Stimulated activated naive CD8-positive, alpha-beta T cell treated with anti-CD3 and anti-CD28 coated beads, Interleukin-15, Interleukin-2, amounts not matched to agents 100 ng/mL and 50 ng/mL, for 24 hours (primary cell): ENCODE results near the gene LPCAT1.
"Not testable (repeated sequence)": the region's sequence is repeated elsewhere in the genome, so short reads cannot be mapped to it uniquely, and the experiment has no call there.

Source experiments
- H3K27ac Mint-ChIP-seq: one replicate; pipeline ENCODE4 v1.8.0; 2021; ENCODE audit warnings: mild to moderate bottlenecking, mixed read lengths
- H3K27me3 Mint-ChIP-seq: one replicate; pipeline ENCODE4 v1.8.0; 2021; ENCODE audit warnings: mixed read lengths
- H3K36me3 Mint-ChIP-seq: one replicate; pipeline ENCODE4 v1.8.0; 2021; ENCODE audit warnings: low read depth, mixed read lengths
- H3K4me1 Mint-ChIP-seq: one replicate; pipeline ENCODE4 v1.8.0; 2021; ENCODE audit warnings: low read depth, mixed read lengths
- H3K4me3 Mint-ChIP-seq: one replicate; pipeline ENCODE4 v1.8.0; 2021; ENCODE audit warnings: mild to moderate bottlenecking, mixed read lengths
- H3K9me3 Mint-ChIP-seq: one replicate; pipeline ENCODE4 v1.8.0; 2021; ENCODE audit warnings: mixed read lengths

Gene LPCAT1

GRCh38 chr5:1523793-1524480 is at the start of gene LPCAT1:
Gene LPCAT1 (minus strand): TSS chr5:1523960. CDS start chr5:1523844, 116 bp downstream.
- Mint-ChIP-seq H3K27ac (peak within 1 kb of the TSS; percentile 31), H3K27me3 (no peaks in the 10 kb centered on the region), H3K4me1 (peaks cover 53% of the 10 kb centered on the region), H3K4me3 (peak within 1 kb of the TSS; percentile 86), H3K36me3 (peaks cover 12% of the 10 kb centered on the region), H3K9me3 (no peaks in the 10 kb centered on the region)

GRCh38 chr5:1571875-1572274 is 48.1 kb upstream of the LPCAT1 start:
- H3K9me3 Mint-ChIP-seq, H3K4me1 Mint-ChIP-seq, H3K27ac Mint-ChIP-seq, H3K4me3 Mint-ChIP-seq, H3K27me3 Mint-ChIP-seq: not testable (repeated sequence)
- H3K36me3 Mint-ChIP-seq, result peaks cover 35% of the 10 kb centered on the region

GRCh38 chr5:1570975-1571374 is 47.2 kb upstream of the LPCAT1 start:
- Mint-ChIP-seq H3K9me3 (peaks cover 6% of the 10 kb centered on the region), H3K4me3 (no peak overlapping the region), H3K4me1 (no peaks in the 10 kb centered on the region), H3K27ac (no peak overlapping the region), H3K27me3 (no peaks in the 10 kb centered on the region), H3K36me3 (peaks cover 35% of the 10 kb centered on the region)

- peaks cover 21% of the 10 kb centered on the region for H3K36me3 Mint-ChIP-seq
- no peak overlapping the region for H3K4me3 Mint-ChIP-seq
- H3K9me3 Mint-ChIP-seq, result peaks cover 6% of the 10 kb centered on the region
- H3K27ac Mint-ChIP-seq, result no peak overlapping the region
- no peaks in the 10 kb centered on the region for H3K4me1 Mint-ChIP-seq
- no peaks in the 10 kb centered on the region for H3K27me3 Mint-ChIP-seq
These were observed 44.6 kb upstream of the LPCAT1 start for GRCh38 chr5:1568201-1568979.

- not testable (repeated sequence) for H3K27ac Mint-ChIP-seq, H3K9me3 Mint-ChIP-seq, H3K4me3 Mint-ChIP-seq, H3K27me3 Mint-ChIP-seq, H3K4me1 Mint-ChIP-seq
- H3K36me3 Mint-ChIP-seq, result peaks cover 19% of the 10 kb centered on the region
These were observed 43.9 kb upstream of the LPCAT1 start for GRCh38 chr5:1567527-1568200.

- no peaks in the 10 kb centered on the region for H3K4me1 Mint-ChIP-seq
These were observed 42.3 kb upstream of the LPCAT1 start for GRCh38 chr5:1565737-1566734.

GRCh38 chr5:1564824-1565736 is 41.3 kb upstream of the LPCAT1 start:
- Mint-ChIP-seq H3K9me3 (peaks cover 3% of the 10 kb centered on the region), H3K4me1 (no peaks in the 10 kb centered on the region)

More at GRCh38 chr5:1565737-1566734, 42.3 kb upstream of the LPCAT1 start:
- Mint-ChIP-seq H3K27me3 (no peaks in the 10 kb centered on the region), H3K4me3 (no peak overlapping the region), H3K36me3 (peaks cover 11% of the 10 kb centered on the region), H3K9me3 (peaks cover 6% of the 10 kb centered on the region), H3K27ac (no peak overlapping the region)

GRCh38 chr5:1564182-1564748 is 40.5 kb upstream of the LPCAT1 start:
- Mint-ChIP-seq H3K4me1 (no peaks in the 10 kb centered on the region), H3K9me3 (no peaks in the 10 kb centered on the region), H3K4me3 (no peak overlapping the region), H3K27ac (no peak overlapping the region), H3K36me3 (no peaks in the 10 kb centered on the region), H3K27me3 (no peaks in the 10 kb centered on the region)

More at GRCh38 chr5:1564824-1565736, 41.3 kb upstream of the LPCAT1 start:
- Mint-ChIP-seq H3K36me3 (peaks cover 1% of the 10 kb centered on the region), H3K27me3 (no peaks in the 10 kb centered on the region), H3K27ac (no peak overlapping the region), H3K4me3 (no peak overlapping the region)

- H3K36me3 Mint-ChIP-seq, result no peaks in the 10 kb centered on the region
- no peak overlapping the region for H3K4me3 Mint-ChIP-seq
- H3K4me1 Mint-ChIP-seq, result no peaks in the 10 kb centered on the region
These were observed 39.9 kb upstream of the LPCAT1 start for GRCh38 chr5:1563617-1564181.

GRCh38 chr5:1563051-1563461 is 39.3 kb upstream of the LPCAT1 start:
- H3K36me3 Mint-ChIP-seq, result no peaks in the 10 kb centered on the region
- no peak overlapping the region for H3K4me3 Mint-ChIP-seq
- H3K27me3 Mint-ChIP-seq, result no peaks in the 10 kb centered on the region
- no peak overlapping the region for H3K27ac Mint-ChIP-seq
- H3K4me1 Mint-ChIP-seq, result no peaks in the 10 kb centered on the region
- no peaks in the 10 kb centered on the region for H3K9me3 Mint-ChIP-seq

More at GRCh38 chr5:1563617-1564181, 39.9 kb upstream of the LPCAT1 start:
- Mint-ChIP-seq H3K27me3 (no peaks in the 10 kb centered on the region), H3K27ac (no peak overlapping the region), H3K9me3 (no peaks in the 10 kb centered on the region)

GRCh38 chr5:1562599-1562998 is 38.8 kb upstream of the LPCAT1 start:
- H3K4me1 Mint-ChIP-seq, result no peaks in the 10 kb centered on the region
- H3K27ac Mint-ChIP-seq, result no peak overlapping the region
- H3K4me3 Mint-ChIP-seq, result no peak overlapping the region
- H3K27me3 Mint-ChIP-seq, result no peaks in the 10 kb centered on the region
- H3K36me3 Mint-ChIP-seq, result no peaks in the 10 kb centered on the region
- H3K9me3 Mint-ChIP-seq, result no peaks in the 10 kb centered on the region

- Mint-ChIP-seq H3K4me3 (no peak overlapping the region), H3K27ac (no peak overlapping the region), H3K9me3 (no peaks in the 10 kb centered on the region), H3K36me3 (no peaks in the 10 kb centered on the region), H3K27me3 (no peaks in the 10 kb centered on the region), H3K4me1 (no peaks in the 10 kb centered on the region)
These were observed 37.7 kb upstream of the LPCAT1 start for GRCh38 chr5:1561402-1561929.

- H3K4me3 Mint-ChIP-seq, H3K27me3 Mint-ChIP-seq, H3K4me1 Mint-ChIP-seq, H3K36me3 Mint-ChIP-seq, H3K27ac Mint-ChIP-seq, H3K9me3 Mint-ChIP-seq: not testable (repeated sequence)
These were observed 36.7 kb upstream of the LPCAT1 start for GRCh38 chr5:1560499-1560898.
